SK-N-SH treated with all-trans-retinoic acid at 6 μM for 48 hours (cell line): ENCODE measurements around the gene ACAD10.
"Not testable (repeated sequence)": the region's sequence is repeated elsewhere in the genome, so short reads cannot be mapped to it uniquely, and the experiment has no call there.

Experiments used
- ATAC-seq: fragments of 200-7000 bp; cut with Tn5 transposase; 3 replicates; pipeline ENCODE4 v1.9.1; 2020; ENCODE audit warnings: mild to moderate bottlenecking, moderate library complexity
- ARNTL ChIP-seq: fragments of 450-650 bp; formaldehyde crosslinking; IDR thresholded peaks from 2 replicates; pipeline ENCODE4 v1.5.0; 2020; ENCODE audit warnings: low read depth, mild to moderate bottlenecking, moderate library complexity, borderline replicate concordance
- BACH2 ChIP-seq: fragments of 250-450 bp; sonication (Bioruptor Pico); IDR thresholded peaks from 2 replicates; pipeline ENCODE4 v1.9.0; 2021; ENCODE audit warnings: mild to moderate bottlenecking, borderline replicate concordance
- CSDC2 ChIP-seq: fragments of 250-450 bp; sonication (Bioruptor Pico); IDR thresholded peaks from 2 replicates; pipeline ENCODE4 v1.5.0; 2020; ENCODE audit warnings: mild to moderate bottlenecking, moderate library complexity
- ESRRG ChIP-seq: fragments of 250-450 bp; sonication (Bioruptor Pico); IDR thresholded peaks from 2 replicates; pipeline ENCODE4 v1.6.1; 2021; ENCODE audit warnings: mild to moderate bottlenecking
- GLIS3 ChIP-seq: fragments of 250-450 bp; sonication (Bioruptor Pico); IDR thresholded peaks from 2 replicates; pipeline ENCODE4 v1.5.0; 2020; ENCODE audit warnings: mild to moderate bottlenecking, moderate library complexity
- ISL1 ChIP-seq: fragments of 250-450 bp; sonication (Bioruptor Pico); IDR thresholded peaks from 2 replicates; pipeline ENCODE4 v2.1.2; 2022; ENCODE audit warnings: mild to moderate bottlenecking, moderate library complexity
- OSR1 ChIP-seq: fragments of 250-450 bp; sonication (Bioruptor Pico); IDR thresholded peaks from 2 replicates; pipeline ENCODE4 v1.8.0; 2022; ENCODE audit warnings: moderate library complexity, mild to moderate bottlenecking, inconsistent platforms
- PPARA ChIP-seq: fragments of 250-450 bp; sonication (Bioruptor Pico); IDR thresholded peaks from 2 replicates; pipeline ENCODE4 v1.5.0; 2020; ENCODE audit warnings: mild to moderate bottlenecking, borderline replicate concordance
- SNAI2 ChIP-seq: fragments of 250-450 bp; sonication (Bioruptor Pico); IDR thresholded peaks from 2 replicates; pipeline ENCODE4 v1.5.0; 2020; ENCODE audit warnings: mild to moderate bottlenecking, moderate library complexity
- ZFP30 ChIP-seq: fragments of 450-650 bp; formaldehyde crosslinking; IDR thresholded peaks from 2 replicates; pipeline ENCODE4 v1.5.0; 2022; ENCODE audit warnings: mild to moderate bottlenecking, moderate library complexity
- ZNF565 ChIP-seq: fragments of 450-650 bp; formaldehyde crosslinking; conservative IDR thresholded peaks from 2 replicates; pipeline ENCODE4 v1.5.0; 2020; ENCODE audit warnings: low read depth, mild to moderate bottlenecking, moderate library complexity
- ZNF8 ChIP-seq: fragments of 450-650 bp; formaldehyde crosslinking; IDR thresholded peaks from 2 replicates; pipeline ENCODE4 v1.5.0; 2020; ENCODE audit warnings: mild to moderate bottlenecking, moderate library complexity
- TF ChIP-seq, protein P1 (sequence below): fragments of 250-450 bp; sonication (Bioruptor Pico); IDR thresholded peaks from 2 replicates; pipeline ENCODE4 v1.5.0; 2020; ENCODE audit warnings: mild to moderate bottlenecking, moderate library complexity
- TF ChIP-seq, protein P2 (sequence below): fragments of 250-450 bp; sonication (Bioruptor Pico); IDR thresholded peaks from 2 replicates; pipeline ENCODE4 v1.5.1; 2020; ENCODE audit warnings: low read depth, mild to moderate bottlenecking, moderate library complexity
- TF ChIP-seq, protein P3 (sequence below): fragments of 250-450 bp; sonication (Bioruptor Pico); IDR thresholded peaks from 2 replicates; pipeline ENCODE4 v1.8.0; 2021; ENCODE audit warnings: low read depth, mild to moderate bottlenecking, moderate library complexity, borderline replicate concordance
- TF ChIP-seq, protein P4 (sequence below): fragments of 250-450 bp; sonication (Bioruptor Pico); IDR thresholded peaks from 2 replicates; pipeline ENCODE4 v1.8.0; 2020; ENCODE audit warnings: mild to moderate bottlenecking, moderate library complexity, borderline replicate concordance
- TF ChIP-seq, protein P5 (sequence below): fragments of 250-450 bp; sonication (Bioruptor Pico); IDR thresholded peaks from 2 replicates; pipeline ENCODE4 v1.5.1; 2021; ENCODE audit warnings: mild to moderate bottlenecking, moderate library complexity

ACAD10 gene

DNA sequence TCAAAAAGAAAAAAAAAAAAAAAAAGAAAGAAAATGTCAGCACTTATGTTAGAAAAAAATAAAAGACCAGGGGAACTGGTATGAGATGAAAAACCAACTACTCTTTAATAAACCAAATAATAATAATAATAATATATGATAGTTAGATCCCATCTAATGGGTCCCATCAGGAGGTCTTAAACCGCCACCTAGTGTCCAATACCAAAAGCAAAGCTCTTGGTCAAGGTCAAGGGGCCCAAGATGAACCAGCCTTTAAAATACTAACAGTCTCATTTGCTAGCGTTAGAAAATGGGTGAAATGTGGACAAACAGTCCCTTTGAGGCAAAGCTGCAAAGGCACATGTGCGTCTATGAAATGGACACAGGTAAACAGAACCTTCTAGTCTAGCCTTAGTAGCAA is 12.3 kb upstream of the ACAD10 start (continued):
- TF ChIP-seq, protein P1, sequence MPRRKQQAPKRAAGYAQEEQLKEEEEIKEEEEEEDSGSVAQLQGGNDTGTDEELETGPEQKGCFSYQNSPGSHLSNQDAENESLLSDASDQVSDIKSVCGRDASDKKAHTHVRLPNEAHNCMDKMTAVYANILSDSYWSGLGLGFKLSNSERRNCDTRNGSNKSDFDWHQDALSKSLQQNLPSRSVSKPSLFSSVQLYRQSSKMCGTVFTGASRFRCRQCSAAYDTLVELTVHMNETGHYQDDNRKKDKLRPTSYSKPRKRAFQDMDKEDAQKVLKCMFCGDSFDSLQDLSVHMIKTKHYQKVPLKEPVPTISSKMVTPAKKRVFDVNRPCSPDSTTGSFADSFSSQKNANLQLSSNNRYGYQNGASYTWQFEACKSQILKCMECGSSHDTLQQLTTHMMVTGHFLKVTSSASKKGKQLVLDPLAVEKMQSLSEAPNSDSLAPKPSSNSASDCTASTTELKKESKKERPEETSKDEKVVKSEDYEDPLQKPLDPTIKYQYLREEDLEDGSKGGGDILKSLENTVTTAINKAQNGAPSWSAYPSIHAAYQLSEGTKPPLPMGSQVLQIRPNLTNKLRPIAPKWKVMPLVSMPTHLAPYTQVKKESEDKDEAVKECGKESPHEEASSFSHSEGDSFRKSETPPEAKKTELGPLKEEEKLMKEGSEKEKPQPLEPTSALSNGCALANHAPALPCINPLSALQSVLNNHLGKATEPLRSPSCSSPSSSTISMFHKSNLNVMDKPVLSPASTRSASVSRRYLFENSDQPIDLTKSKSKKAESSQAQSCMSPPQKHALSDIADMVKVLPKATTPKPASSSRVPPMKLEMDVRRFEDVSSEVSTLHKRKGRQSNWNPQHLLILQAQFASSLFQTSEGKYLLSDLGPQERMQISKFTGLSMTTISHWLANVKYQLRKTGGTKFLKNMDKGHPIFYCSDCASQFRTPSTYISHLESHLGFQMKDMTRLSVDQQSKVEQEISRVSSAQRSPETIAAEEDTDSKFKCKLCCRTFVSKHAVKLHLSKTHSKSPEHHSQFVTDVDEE, result no peak
- TF ChIP-seq, protein P2, sequence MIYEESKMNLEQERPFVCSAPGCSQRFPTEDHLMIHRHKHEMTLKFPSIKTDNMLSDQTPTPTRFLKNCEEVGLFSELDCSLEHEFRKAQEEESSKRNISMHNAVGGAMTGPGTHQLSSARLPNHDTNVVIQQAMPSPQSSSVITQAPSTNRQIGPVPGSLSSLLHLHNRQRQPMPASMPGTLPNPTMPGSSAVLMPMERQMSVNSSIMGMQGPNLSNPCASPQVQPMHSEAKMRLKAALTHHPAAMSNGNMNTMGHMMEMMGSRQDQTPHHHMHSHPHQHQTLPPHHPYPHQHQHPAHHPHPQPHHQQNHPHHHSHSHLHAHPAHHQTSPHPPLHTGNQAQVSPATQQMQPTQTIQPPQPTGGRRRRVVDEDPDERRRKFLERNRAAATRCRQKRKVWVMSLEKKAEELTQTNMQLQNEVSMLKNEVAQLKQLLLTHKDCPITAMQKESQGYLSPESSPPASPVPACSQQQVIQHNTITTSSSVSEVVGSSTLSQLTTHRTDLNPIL (CRISPR knock-in tag), result no peak
- no peak for TF ChIP-seq SNAI2 (CRISPR knock-in tag)
- no peak for TF ChIP-seq BACH2
- no peak for TF ChIP-seq ZNF565
- no peak for TF ChIP-seq ZFP30
- TF ChIP-seq, protein P3, sequence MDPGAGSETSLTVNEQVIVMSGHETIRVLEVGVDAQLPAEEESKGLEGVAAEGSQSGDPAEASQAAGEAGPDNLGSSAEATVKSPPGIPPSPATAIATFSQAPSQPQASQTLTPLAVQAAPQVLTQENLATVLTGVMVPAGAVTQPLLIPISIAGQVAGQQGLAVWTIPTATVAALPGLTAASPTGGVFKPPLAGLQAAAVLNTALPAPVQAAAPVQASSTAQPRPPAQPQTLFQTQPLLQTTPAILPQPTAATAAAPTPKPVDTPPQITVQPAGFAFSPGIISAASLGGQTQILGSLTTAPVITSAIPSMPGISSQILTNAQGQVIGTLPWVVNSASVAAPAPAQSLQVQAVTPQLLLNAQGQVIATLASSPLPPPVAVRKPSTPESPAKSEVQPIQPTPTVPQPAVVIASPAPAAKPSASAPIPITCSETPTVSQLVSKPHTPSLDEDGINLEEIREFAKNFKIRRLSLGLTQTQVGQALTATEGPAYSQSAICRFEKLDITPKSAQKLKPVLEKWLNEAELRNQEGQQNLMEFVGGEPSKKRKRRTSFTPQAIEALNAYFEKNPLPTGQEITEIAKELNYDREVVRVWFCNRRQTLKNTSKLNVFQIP, result no peak

DNA sequence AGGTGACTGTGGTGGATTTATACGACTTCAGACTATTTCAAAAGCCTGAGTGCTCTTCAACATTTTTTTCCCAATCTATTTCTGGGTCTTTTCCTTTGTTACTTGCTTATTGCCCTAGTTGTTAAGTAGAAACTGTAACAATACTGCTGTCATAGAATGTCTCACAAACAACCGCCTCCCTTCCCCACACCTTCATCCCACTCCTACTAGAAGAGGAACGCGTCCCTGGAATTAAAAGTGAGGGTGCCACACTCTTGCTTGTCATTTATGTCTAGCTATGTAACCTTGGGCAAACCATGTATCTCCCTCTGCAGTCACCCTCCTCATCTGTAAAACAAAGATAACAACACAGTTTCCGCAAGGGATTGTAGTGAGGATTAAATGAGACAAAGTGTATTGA is 8.7 kb upstream of the ACAD10 start:
- TF ChIP-seq OSR1 (CRISPR knock-in tag), result no peak
- ATAC-seq, result no peak

DNA sequence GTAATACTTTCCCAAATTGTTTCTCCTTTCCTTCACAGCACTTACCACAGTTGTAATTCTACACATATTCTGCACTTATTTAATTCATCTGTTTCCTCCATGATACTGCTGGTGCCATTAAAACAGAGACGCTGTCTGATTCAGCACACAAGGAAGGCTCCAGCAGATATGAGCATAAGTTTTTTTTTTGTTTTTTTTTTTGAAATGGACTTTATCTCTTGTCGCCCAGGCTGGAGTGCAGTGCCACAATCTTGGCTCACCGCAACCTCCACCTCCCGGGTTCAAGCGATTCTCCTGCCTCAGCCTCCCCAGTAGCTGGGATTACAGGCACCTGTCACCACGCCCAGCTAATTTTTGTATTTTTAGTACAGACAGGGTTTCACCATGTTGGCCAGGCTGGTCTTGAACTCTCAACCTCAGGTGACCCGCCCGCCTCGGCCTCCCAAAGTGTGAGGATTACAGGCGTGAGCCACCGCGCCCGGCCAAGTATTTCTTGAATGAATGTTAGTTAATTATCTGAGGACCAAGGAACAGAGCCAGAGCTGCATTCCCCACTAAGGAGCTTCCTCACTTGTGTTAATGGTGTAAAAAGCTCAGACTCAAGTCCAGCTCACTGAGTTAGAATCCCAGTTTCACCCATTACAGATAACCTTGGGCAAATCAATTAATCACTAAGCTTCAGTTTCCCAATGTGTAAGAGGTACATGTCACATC is 1.2 kb upstream of the ACAD10 start:
- not testable (repeated sequence) for ATAC-seq

DNA sequence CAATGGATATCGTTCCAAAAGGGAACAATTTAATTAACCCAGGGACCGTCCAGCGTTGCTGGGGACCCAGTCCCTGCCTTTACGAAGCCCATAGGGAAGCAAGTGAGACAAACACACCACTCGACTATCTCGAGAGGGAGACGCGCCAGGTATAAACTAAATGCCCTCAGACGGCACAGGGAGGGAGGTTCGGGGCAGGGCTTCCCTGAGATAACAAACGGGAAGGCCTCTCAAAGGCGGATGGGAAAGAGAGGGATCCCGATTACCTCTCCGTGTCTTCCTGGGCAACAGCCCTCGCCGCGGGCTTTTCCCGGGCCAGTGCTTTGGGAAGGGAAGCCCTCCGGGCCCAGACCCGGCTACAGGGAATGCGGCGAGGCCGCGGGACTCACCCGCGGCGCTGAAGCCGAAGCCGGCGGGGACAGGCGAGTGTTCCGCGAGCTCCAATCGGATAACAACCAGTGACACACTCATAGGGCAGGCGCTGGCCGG is 487 bp upstream of the ACAD10 start:
- peak; percentile 50 for ATAC-seq
- no peak for TF ChIP-seq CSDC2 (CRISPR knock-in tag)
- TF ChIP-seq, protein P1, result no peak
- no peak for TF ChIP-seq ZNF565
- TF ChIP-seq GLIS3 (CRISPR knock-in tag), result no peak
- TF ChIP-seq, protein P3, result no peak
- no peak for TF ChIP-seq PPARA

DNA sequence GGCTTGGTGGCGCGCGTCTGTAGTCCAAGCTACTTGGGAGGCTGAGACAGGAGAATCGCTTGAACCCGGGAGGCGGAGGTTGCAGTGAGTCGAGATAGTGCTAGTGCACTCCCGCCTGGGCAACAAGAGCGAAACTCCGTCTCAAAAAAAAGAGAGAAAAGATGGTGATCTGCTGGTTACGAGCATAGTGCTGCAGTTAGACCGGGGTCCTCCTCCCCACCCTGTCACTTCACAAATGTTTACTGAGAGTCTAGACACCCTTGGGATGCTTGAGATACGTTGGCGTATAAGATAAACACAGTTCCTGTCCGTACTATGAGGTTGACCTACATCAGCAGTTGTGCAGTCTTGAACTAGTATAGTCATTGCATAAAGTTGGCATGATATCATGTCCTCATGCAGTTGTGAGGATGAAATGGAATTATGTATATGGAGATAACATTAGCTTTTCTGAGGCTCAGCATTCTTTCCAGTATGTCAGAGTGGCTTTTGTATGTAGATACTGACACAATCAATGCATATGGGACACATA is 787 bp downstream of the ACAD10 start:
- no peak for ATAC-seq
- TF ChIP-seq, protein P3, result no peak
- TF ChIP-seq CSDC2 (CRISPR knock-in tag) (no peak), ZNF8 (CRISPR knock-in tag) (no peak), GLIS3 (CRISPR knock-in tag) (no peak), ZNF565 (no peak), ARNTL (CRISPR knock-in tag) (no peak), ESRRG (CRISPR knock-in tag) (no peak), OSR1 (CRISPR knock-in tag) (no peak), PPARA (no peak), ISL1 (CRISPR knock-in tag) (no peak)
- TF ChIP-seq, protein P4, sequence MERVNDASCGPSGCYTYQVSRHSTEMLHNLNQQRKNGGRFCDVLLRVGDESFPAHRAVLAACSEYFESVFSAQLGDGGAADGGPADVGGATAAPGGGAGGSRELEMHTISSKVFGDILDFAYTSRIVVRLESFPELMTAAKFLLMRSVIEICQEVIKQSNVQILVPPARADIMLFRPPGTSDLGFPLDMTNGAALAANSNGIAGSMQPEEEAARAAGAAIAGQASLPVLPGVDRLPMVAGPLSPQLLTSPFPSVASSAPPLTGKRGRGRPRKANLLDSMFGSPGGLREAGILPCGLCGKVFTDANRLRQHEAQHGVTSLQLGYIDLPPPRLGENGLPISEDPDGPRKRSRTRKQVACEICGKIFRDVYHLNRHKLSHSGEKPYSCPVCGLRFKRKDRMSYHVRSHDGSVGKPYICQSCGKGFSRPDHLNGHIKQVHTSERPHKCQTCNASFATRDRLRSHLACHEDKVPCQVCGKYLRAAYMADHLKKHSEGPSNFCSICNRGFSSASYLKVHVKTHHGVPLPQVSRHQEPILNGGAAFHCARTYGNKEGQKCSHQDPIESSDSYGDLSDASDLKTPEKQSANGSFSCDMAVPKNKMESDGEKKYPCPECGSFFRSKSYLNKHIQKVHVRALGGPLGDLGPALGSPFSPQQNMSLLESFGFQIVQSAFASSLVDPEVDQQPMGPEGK (CRISPR knock-in tag), result no peak
- TF ChIP-seq, protein P5, sequence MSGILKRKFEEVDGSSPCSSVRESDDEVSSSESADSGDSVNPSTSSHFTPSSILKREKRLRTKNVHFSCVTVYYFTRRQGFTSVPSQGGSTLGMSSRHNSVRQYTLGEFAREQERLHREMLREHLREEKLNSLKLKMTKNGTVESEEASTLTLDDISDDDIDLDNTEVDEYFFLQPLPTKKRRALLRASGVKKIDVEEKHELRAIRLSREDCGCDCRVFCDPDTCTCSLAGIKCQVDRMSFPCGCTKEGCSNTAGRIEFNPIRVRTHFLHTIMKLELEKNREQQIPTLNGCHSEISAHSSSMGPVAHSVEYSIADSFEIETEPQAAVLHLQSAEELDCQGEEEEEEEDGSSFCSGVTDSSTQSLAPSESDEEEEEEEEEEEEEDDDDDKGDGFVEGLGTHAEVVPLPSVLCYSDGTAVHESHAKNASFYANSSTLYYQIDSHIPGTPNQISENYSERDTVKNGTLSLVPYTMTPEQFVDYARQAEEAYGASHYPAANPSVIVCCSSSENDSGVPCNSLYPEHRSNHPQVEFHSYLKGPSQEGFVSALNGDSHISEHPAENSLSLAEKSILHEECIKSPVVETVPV (CRISPR knock-in tag), result no peak
